Natural killer cell (primary cell): ENCODE data around the gene AOC1. TPM values are rescaled to one million over a fixed set of nuclear protein-coding genes. Genes with fewer than 3 reads are reported as not detected.

Experiments used
- ATAC-seq, 3 donors: fragments of 150-1000 bp in 2 of 3; fragments of 200-7000 bp in 1 of 3; cut with Tn5 transposase; 1 replicate in 1 of 3; 2 replicates in 2 of 3; pipeline ENCODE4 v1.10.0; 2021; ENCODE audit warnings: mild to moderate bottlenecking in 2 of 3, moderate library complexity in 2 of 3
- DNase-seq, 2 donors: peaks; one replicate each; pipeline versions ENCODE4 v3.0.0 to v3.0.0-alpha.2; 2013 to 2021; ENCODE audit warnings: mixed read lengths in 1 of 2
- H3K27ac ChIP-seq: one replicate; pipeline ENCODE4 v1.5.1; 2013; ENCODE audit warnings: mild to moderate bottlenecking, low read length
- H3K27me3 ChIP-seq: one replicate; pipeline ENCODE4 v1.6.1; 2013; ENCODE audit warnings: low read length; ENCODE audit not compliant: control insufficient read depth, insufficient read depth
- H3K36me3 ChIP-seq: one replicate; pipeline ENCODE4 v1.6.1; 2013; ENCODE audit warnings: low read length; ENCODE audit not compliant: control insufficient read depth, insufficient read depth
- H3K4me1 ChIP-seq: one replicate; pipeline ENCODE4 v1.6.1; 2013; ENCODE audit warnings: low read length; ENCODE audit not compliant: control insufficient read depth, insufficient read depth
- H3K4me3 ChIP-seq: one replicate; pipeline ENCODE4 v1.5.1; 2013; ENCODE audit warnings: low read length
- H3K9me3 ChIP-seq: one replicate; pipeline ENCODE4 v1.6.1; 2013; ENCODE audit warnings: low read length; ENCODE audit not compliant: control insufficient read depth, insufficient read depth
- H3K27ac Mint-ChIP-seq, 2 donors: one replicate each; pipeline ENCODE4 v1.8.0; 2022; ENCODE audit warnings: mild to moderate bottlenecking in 2 of 2, mixed read lengths in 2 of 2, moderate library complexity in 1 of 2
- H3K27me3 Mint-ChIP-seq, 2 donors: one replicate each; pipeline ENCODE4 v1.8.0; 2022; ENCODE audit warnings: low read depth in 2 of 2, mixed read lengths in 2 of 2
- H3K36me3 Mint-ChIP-seq: one replicate; pipeline ENCODE4 v1.8.0; 2022; ENCODE audit warnings: mixed read lengths
- H3K4me1 Mint-ChIP-seq, 2 donors: one replicate each; pipeline ENCODE4 v1.8.0; 2022; ENCODE audit warnings: mixed read lengths in 2 of 2
- H3K4me3 Mint-ChIP-seq: one replicate; pipeline ENCODE4 v1.8.0; 2022; ENCODE audit warnings: mild to moderate bottlenecking, moderate library complexity, mixed read lengths
- H3K9me3 Mint-ChIP-seq, 2 donors: one replicate each; pipeline ENCODE4 v1.8.0; 2022; ENCODE audit warnings: mixed read lengths in 2 of 2
- WGBS: methylation state at CpG from one replicate; pipeline ENCODE4 v1.1.7; 2013; ENCODE audit warnings: missing lambda C conversion rate; ENCODE audit not compliant: insufficient coverage; 5-methylcytosine and 5-hydroxymethylcytosine counted together
- intact Hi-C: fragments of 100-400 bp; cut with micrococcal nuclease; formaldehyde crosslinking; loops from one replicate; pipeline ENCODE4 v1.14.2; 2022
- total RNA-seq, 4 donors: library from RNA; stranded (reverse); fragments of 120-200 nt in 1 of 4; gene quantifications; one replicate each; pipeline versions ENCODE4 v1.2.3 to v1.2.4, GENCODE V29; 2013 to 2022
- TF ChIP-seq, protein P1 (sequence below): fragments of 200-600 bp; IDR thresholded peaks from one replicate; pipeline ENCODE4 v1.8.0; 2022; ENCODE audit warnings: antibody characterized with exemption

The AOC1 gene
- total RNA-seq, 3 donors from 2014 or later (not counting 1 experiment from before 2014, with no cell fraction given), result not detected

DNA sequence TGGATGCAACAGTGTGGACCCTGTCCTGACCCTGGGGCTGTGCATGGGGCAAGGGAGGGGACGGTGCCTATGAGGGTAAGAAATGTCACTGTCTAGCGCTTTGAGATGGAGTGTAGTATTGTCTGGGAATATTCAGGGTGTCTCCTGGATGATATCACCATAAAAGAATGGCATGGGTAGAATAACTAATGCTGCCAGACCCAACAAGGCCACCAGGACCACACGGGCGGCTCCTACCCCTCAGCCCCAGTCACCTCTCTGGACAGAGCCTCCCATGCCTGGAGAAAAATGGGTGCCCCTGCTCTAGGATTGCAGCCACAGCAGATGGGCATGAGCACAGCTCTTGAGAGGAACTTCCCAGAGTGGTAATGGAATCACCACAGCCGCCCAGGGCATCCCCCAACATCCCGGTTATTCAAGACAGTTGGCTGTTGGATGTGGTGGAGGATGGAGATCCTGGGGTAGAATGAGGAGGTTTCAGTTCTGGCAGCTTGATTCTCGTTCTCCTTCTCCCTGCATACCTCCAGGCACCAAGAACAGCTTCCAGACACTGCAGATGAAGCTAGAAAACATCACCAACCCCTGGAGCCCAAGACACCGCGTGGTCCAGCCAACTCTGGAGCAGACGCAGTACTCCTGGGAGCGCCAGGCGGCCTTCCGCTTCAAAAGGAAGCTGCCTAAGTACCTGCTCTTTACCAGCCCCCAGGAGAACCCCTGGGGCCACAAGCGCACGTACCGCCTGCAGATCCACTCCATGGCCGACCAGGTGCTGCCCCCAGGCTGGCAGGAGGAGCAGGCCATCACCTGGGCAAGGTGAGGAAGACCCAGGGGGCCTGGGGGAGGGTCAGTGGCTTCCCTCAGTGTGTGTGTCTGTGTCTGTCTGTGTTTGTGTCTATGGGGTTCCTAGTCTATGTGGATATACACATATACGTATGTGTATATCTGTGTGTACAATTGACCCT is 6.2 kb downstream of the AOC1 start:
- Mint-ChIP-seq H3K36me3 (no peaks in the 10 kb centered on the region), H3K4me3 (no peak overlapping the region), H3K9me3 (no peaks in the 10 kb centered on the region), H3K27me3 (peaks cover 0 to 4% of the 10 kb centered on the region in 2 donors), H3K4me1 (no peaks in the 10 kb centered on the region), H3K27ac (no peak overlapping the region)
- WGBS, result 81% methylated on average over 17 of the region's 18 CpGs
- Histone ChIP-seq H3K36me3 (no peaks in the 10 kb centered on the region), H3K27me3 (no peaks in the 10 kb centered on the region), H3K4me3 (no peak overlapping the region), H3K4me1 (no peaks in the 10 kb centered on the region), H3K27ac (no peak overlapping the region), H3K9me3 (no peaks in the 10 kb centered on the region)
- DNase-seq, result no peak
- intact Hi-C loops, result no loop called here
- TF ChIP-seq, protein P1, sequence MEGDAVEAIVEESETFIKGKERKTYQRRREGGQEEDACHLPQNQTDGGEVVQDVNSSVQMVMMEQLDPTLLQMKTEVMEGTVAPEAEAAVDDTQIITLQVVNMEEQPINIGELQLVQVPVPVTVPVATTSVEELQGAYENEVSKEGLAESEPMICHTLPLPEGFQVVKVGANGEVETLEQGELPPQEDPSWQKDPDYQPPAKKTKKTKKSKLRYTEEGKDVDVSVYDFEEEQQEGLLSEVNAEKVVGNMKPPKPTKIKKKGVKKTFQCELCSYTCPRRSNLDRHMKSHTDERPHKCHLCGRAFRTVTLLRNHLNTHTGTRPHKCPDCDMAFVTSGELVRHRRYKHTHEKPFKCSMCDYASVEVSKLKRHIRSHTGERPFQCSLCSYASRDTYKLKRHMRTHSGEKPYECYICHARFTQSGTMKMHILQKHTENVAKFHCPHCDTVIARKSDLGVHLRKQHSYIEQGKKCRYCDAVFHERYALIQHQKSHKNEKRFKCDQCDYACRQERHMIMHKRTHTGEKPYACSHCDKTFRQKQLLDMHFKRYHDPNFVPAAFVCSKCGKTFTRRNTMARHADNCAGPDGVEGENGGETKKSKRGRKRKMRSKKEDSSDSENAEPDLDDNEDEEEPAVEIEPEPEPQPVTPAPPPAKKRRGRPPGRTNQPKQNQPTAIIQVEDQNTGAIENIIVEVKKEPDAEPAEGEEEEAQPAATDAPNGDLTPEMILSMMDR, result no peak
- no peak for ATAC-seq

DNA sequence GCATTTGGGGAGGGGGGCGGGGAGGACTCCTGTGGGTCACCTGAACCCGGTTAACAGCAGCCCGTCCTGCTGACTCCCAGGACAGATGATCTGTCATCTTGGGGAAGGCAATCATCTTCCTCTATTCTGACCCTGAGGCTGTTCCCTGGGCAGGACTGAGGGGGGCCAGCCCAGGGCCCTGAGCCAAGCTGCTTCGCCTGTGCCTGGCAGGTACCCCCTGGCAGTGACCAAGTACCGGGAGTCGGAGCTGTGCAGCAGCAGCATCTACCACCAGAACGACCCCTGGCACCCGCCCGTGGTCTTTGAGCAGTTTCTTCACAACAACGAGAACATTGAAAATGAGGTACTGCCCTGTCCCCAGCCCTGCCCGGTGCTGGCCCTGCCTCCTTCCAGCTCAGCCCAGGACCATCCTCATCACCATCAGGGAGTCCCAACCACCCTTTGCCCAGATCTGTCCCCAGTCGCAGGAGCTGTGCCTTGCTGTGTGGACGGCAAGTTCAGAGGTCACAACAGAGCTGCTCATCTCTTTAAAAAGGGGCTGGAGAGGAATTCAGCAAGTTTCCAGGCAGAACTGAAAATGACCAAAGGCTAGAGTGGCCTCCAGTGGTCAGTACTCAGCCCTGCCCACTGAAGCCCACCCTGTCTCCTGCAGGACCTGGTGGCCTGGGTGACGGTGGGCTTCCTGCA is 8.1 kb downstream of the AOC1 start:
- DNase-seq, result no peak
- peaks cover 5 to 10% of the 10 kb centered on the region in 2 donors for H3K27me3 Mint-ChIP-seq

DNA sequence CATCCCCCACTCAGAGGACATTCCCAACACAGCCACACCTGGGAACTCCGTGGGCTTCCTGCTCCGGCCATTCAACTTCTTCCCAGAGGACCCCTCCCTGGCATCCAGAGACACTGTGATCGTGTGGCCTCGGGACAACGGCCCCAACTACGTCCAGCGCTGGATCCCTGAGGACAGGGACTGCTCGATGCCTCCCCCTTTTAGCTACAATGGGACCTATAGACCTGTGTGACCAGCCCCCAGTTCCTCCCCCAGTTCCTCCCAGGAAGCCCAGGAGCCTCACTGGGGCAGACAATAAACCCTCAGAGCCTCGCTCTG is 8.6 kb downstream of the AOC1 start:
- Histone ChIP-seq H3K27ac (no peak overlapping the region), H3K27me3 (no peaks in the 10 kb centered on the region), H3K9me3 (no peaks in the 10 kb centered on the region), H3K4me1 (no peaks in the 10 kb centered on the region), H3K36me3 (no peaks in the 10 kb centered on the region), H3K4me3 (no peak overlapping the region)
- DNase-seq, result no peak
- intact Hi-C loops, result no loop called here
- Mint-ChIP-seq H3K4me1 (no peaks in the 10 kb centered on the region), H3K27ac (no peak overlapping the region), H3K9me3 (no peaks in the 10 kb centered on the region), H3K27me3 (peaks cover 8 to 14% of the 10 kb centered on the region in 2 donors), H3K36me3 (no peaks in the 10 kb centered on the region), H3K4me3 (no peak overlapping the region)
- TF ChIP-seq, protein P1, result no peak
- no peak for ATAC-seq
- 93% methylated on average over 9 of the region's 9 CpGs for WGBS

More for the DNA sequence above, 8.1 kb downstream of the AOC1 start:
- intact Hi-C loops, result no loop called here
- ATAC-seq, result no peak
- H3K4me1 Mint-ChIP-seq, result no peaks in the 10 kb centered on the region
- H3K4me3 Mint-ChIP-seq, result no peak overlapping the region
- H3K27me3 ChIP-seq, result no peaks in the 10 kb centered on the region
- no peak overlapping the region for H3K27ac ChIP-seq
- no peak overlapping the region for H3K27ac Mint-ChIP-seq
- no peaks in the 10 kb centered on the region for H3K36me3 Mint-ChIP-seq
- H3K4me3 ChIP-seq, result no peak overlapping the region
- H3K4me1 ChIP-seq, result no peaks in the 10 kb centered on the region
- no peaks in the 10 kb centered on the region for H3K9me3 Mint-ChIP-seq
- H3K36me3 ChIP-seq, result no peaks in the 10 kb centered on the region
- TF ChIP-seq, protein P1, result no peak
- 76% methylated on average over 14 of the region's 14 CpGs for WGBS
- H3K9me3 ChIP-seq, result no peaks in the 10 kb centered on the region
